CD14-positive monocyte (primary cell): ENCODE data around the gene RAB31. TPM values are rescaled to one million over a fixed set of nuclear protein-coding genes. Genes with fewer than 3 reads are reported as not detected.

Source experiments
- DNase-seq, 3 donors: peaks; one replicate each; pipeline ENCODE4 v3.0.0-alpha.2; 2011 to 2022
- H2AFZ ChIP-seq: 2 replicates; pipeline ENCODE4 v1.6.0; 2012; ENCODE audit warnings: mild to moderate bottlenecking, low read depth, low read length, inconsistent platforms; ENCODE audit not compliant: insufficient read depth, poor library complexity, severe bottlenecking
- H3K27ac ChIP-seq, 2 donors: 1 replicate in 1 of 2; 2 replicates in 1 of 2; pipeline ENCODE4 v1.5.1; 2012 to 2013; ENCODE audit warnings: low read length in 2 of 2, control low read depth in 1 of 2, inconsistent platforms in 1 of 2, low read depth in 1 of 2, mild to moderate bottlenecking in 1 of 2
- H3K27me3 ChIP-seq, 2 donors: one replicate each; pipeline versions ENCODE4 v1.6.0 to v1.6.1; 2011 to 2013; ENCODE audit warnings: low read length in 2 of 2; ENCODE audit not compliant: control insufficient read depth in 2 of 2, insufficient read depth in 2 of 2
- H3K36me3 ChIP-seq, 2 donors: replicated peaks in 1 of 2; 1 replicate in 1 of 2; 2 replicates in 1 of 2; pipeline versions ENCODE4 v1.5.1 to v1.6.1; 2012 to 2013; ENCODE audit warnings: low read length in 2 of 2, control low read depth in 1 of 2, inconsistent platforms in 1 of 2, mild to moderate bottlenecking in 1 of 2; ENCODE audit not compliant: insufficient read depth in 2 of 2, control insufficient read depth in 1 of 2
- H3K4me1 ChIP-seq, 2 donors: 1 replicate in 1 of 2; 2 replicates in 1 of 2; pipeline versions ENCODE4 v1.5.1 to v1.6.1; 2012 to 2013; ENCODE audit warnings: low read length in 2 of 2, control low read depth in 1 of 2, inconsistent platforms in 1 of 2, mild to moderate bottlenecking in 1 of 2, moderate library complexity in 1 of 2; ENCODE audit not compliant: insufficient read depth in 2 of 2, control insufficient read depth in 1 of 2
- H3K4me2 ChIP-seq: replicated peaks from 2 replicates; pipeline ENCODE3; 2012; ENCODE audit warnings: low read length, moderate library complexity, mild to moderate bottlenecking; ENCODE audit not compliant: poor library complexity, severe bottlenecking; ENCODE audit errors: extremely low read depth
- H3K4me3 ChIP-seq, 3 experiments: fragments of 200-600 bp in 1 of 3; sonication (generic) in 1 of 3; replicated peaks in 1 of 3; 1 replicate in 2 of 3; 2 replicates in 1 of 3; pipeline ENCODE4 v1.5.1; 2011 to 2013; ENCODE audit warnings: low read length in 3 of 3, mild to moderate bottlenecking in 3 of 3, control low read depth in 2 of 3, low read depth in 2 of 3, inconsistent platforms in 1 of 3, moderate library complexity in 1 of 3
- H3K79me2 ChIP-seq: 2 replicates; pipeline ENCODE4 v1.6.0; 2012; ENCODE audit warnings: mild to moderate bottlenecking, control low read depth, inconsistent platforms, low read length, moderate library complexity; ENCODE audit not compliant: insufficient read depth
- H3K9ac ChIP-seq: 2 replicates; pipeline ENCODE4 v1.6.0; 2017; ENCODE audit warnings: low read length, mild to moderate bottlenecking; ENCODE audit not compliant: insufficient read depth, poor library complexity, severe bottlenecking
- H3K9me3 ChIP-seq, 2 donors: replicated peaks in 1 of 2; 1 replicate in 1 of 2; 2 replicates in 1 of 2; pipeline versions ENCODE4 v1.5.1 to v1.6.1; 2012 to 2013; ENCODE audit warnings: low read length in 2 of 2, control low read depth in 1 of 2; ENCODE audit not compliant: control insufficient read depth in 1 of 2, insufficient read depth in 1 of 2
- H4K20me1 ChIP-seq: 2 replicates; pipeline ENCODE4 v1.6.0; 2012; ENCODE audit warnings: mild to moderate bottlenecking, low read length, control low read depth, moderate library complexity; ENCODE audit not compliant: insufficient read depth
- H3K27ac Mint-ChIP-seq, 7 donors: one replicate each; pipeline ENCODE4 v1.8.0; 2020; ENCODE audit warnings: mild to moderate bottlenecking in 7 of 7, mixed read lengths in 7 of 7, moderate library complexity in 6 of 7, inconsistent platforms in 2 of 7
- H3K27me3 Mint-ChIP-seq, 3 donors: one replicate each; pipeline ENCODE4 v1.8.0; 2021 to 2022; ENCODE audit warnings: low read depth in 3 of 3, mild to moderate bottlenecking in 3 of 3, mixed read lengths in 3 of 3, moderate library complexity in 3 of 3, inconsistent platforms in 1 of 3
- H3K36me3 Mint-ChIP-seq, 2 donors: one replicate each; pipeline ENCODE4 v1.8.0; 2020; ENCODE audit warnings: mixed read lengths in 2 of 2, inconsistent platforms in 1 of 2, mild to moderate bottlenecking in 1 of 2
- H3K4me1 Mint-ChIP-seq: one replicate; pipeline ENCODE4 v1.8.0; 2020; ENCODE audit warnings: mild to moderate bottlenecking, mixed read lengths
- H3K4me3 Mint-ChIP-seq, 2 donors: one replicate each; pipeline ENCODE4 v1.8.0; 2020; ENCODE audit warnings: mild to moderate bottlenecking in 2 of 2, mixed read lengths in 2 of 2, moderate library complexity in 1 of 2
- H3K9me3 Mint-ChIP-seq, 7 donors: one replicate each; pipeline ENCODE4 v1.8.0; 2020 to 2022; ENCODE audit warnings: mixed read lengths in 7 of 7, mild to moderate bottlenecking in 6 of 7, moderate library complexity in 6 of 7, inconsistent platforms in 2 of 7
- WGBS: methylation state at CpG from one replicate; pipeline ENCODE4 v1.1.5; 2013; ENCODE audit warnings: missing lambda C conversion rate; ENCODE audit not compliant: insufficient coverage; 5-methylcytosine and 5-hydroxymethylcytosine counted together
- intact Hi-C, 2 donors: fragments of 100-400 bp; cut with micrococcal nuclease; formaldehyde crosslinking; loops; one replicate each; pipeline versions ENCODE4 v1.15.0 to v1.15.1; 2023
- polyA plus RNA-seq, 3 donors: library from polyadenylated mRNA; depleted of rRNA in 1 of 3; unstranded in 2 of 3; stranded (reverse) in 1 of 3; fragments of 300-500 nt in 2 of 3; fragments of >200 nt in 1 of 3; fragmentation: Illumina TruSeq in 2 of 3; gene quantifications; 1 replicate in 2 of 3; 2 replicates in 1 of 3; pipeline ENCODE4 v1.2.3, GENCODE V29; 2012 to 2021
- TF ChIP-seq, protein P1 (sequence below): fragments of 200-600 bp; IDR thresholded peaks from one replicate; pipeline ENCODE4 v1.8.0; 2022; ENCODE audit warnings: antibody characterized with exemption, mild to moderate bottlenecking

Gene RAB31
- polyA plus RNA-seq, 3 donors = 106 to 367 (median 348) TPM

DNA sequence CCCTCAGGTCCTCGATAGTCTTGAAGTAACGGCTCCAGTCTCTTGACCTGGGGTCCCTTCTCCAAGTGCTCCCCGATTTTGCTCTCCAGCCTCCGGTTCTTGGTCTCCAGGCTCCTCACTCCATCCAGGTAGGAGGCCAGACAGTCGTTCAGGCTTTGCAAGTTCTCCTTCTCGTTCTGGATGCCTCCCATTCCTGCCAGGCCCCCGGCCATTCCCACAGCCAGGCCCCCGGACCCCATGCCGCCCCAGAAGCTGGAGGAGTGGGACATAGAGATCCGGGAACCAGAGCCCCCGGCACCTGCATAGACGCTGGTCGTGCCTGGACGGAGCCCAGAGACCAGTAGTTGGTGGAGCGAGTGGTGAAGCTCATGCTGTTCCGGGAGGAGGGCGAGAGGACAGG, 29.0 kb upstream of the RAB31 start:
- Mint-ChIP-seq H3K9me3 (peaks cover 0 to 2% (median 0%) of the 10 kb centered on the region in 7 donors), H3K4me3 (no peak overlapping the region), H3K4me1 (peaks cover 15% of the 10 kb centered on the region), H3K27me3 (no peaks in the 10 kb centered on the region), H3K36me3 (no peaks in the 10 kb centered on the region), H3K27ac (no peak overlapping the region)
- no peak for DNase-seq
- 94% methylated on average over 14 of the region's 17 CpGs for WGBS
- no peaks in the 10 kb centered on the region for H3K79me2 ChIP-seq
- no peak overlapping the region for H3K4me2 ChIP-seq
- H4K20me1 ChIP-seq = no peaks in the 10 kb centered on the region
- no peak overlapping the region for H3K4me3 ChIP-seq
- H3K27me3 ChIP-seq = no peaks in the 10 kb centered on the region
- H2AFZ ChIP-seq = no peak overlapping the region
- peaks cover 3 to 4% of the 10 kb centered on the region in 2 donors for H3K4me1 ChIP-seq
- no peaks in the 10 kb centered on the region for H3K9me3 ChIP-seq
- H3K9ac ChIP-seq = no peak overlapping the region
- TF ChIP-seq, protein P1, sequence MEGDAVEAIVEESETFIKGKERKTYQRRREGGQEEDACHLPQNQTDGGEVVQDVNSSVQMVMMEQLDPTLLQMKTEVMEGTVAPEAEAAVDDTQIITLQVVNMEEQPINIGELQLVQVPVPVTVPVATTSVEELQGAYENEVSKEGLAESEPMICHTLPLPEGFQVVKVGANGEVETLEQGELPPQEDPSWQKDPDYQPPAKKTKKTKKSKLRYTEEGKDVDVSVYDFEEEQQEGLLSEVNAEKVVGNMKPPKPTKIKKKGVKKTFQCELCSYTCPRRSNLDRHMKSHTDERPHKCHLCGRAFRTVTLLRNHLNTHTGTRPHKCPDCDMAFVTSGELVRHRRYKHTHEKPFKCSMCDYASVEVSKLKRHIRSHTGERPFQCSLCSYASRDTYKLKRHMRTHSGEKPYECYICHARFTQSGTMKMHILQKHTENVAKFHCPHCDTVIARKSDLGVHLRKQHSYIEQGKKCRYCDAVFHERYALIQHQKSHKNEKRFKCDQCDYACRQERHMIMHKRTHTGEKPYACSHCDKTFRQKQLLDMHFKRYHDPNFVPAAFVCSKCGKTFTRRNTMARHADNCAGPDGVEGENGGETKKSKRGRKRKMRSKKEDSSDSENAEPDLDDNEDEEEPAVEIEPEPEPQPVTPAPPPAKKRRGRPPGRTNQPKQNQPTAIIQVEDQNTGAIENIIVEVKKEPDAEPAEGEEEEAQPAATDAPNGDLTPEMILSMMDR = no peak
- H3K36me3 ChIP-seq = no peaks in the 10 kb centered on the region
- intact Hi-C loops = no loop called here
- no peak overlapping the region for H3K27ac ChIP-seq

DNA sequence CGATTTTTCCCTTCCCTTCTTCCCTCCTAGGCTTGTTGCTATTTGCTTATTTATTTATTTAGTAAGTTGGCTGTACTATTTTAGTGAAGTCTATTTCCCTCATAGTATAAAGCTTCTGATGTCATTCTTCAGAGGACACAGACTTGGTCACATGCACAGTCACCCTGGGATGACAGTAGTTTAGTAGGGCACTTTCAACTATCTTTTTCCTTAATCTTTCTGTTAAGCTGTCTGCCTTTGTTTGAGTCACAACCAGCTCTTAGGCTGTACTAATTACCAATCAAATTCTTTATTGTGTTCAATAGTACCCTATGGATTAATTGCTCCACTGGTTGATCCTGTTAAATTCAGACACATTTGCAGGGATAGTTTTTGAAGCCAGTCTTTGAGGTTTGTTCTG, 26.9 kb upstream of the RAB31 start:
- Histone ChIP-seq H2AFZ (no peak overlapping the region), H3K9ac (no peak overlapping the region), H3K4me2 (no peak overlapping the region), H3K79me2 (no peaks in the 10 kb centered on the region), H3K4me3 (no peak overlapping the region), H3K27me3 (no peaks in the 10 kb centered on the region), H3K9me3 (no peaks in the 10 kb centered on the region), H3K4me1 (peaks cover 20 to 21% of the 10 kb centered on the region in 2 donors), H4K20me1 (no peaks in the 10 kb centered on the region), H3K27ac (no peak overlapping the region), H3K36me3 (no peaks in the 10 kb centered on the region)
- H3K36me3 Mint-ChIP-seq = no peaks in the 10 kb centered on the region
- TF ChIP-seq, protein P1 = no peak
- H3K4me3 Mint-ChIP-seq = no peak overlapping the region
- peaks cover 0 to 2% (median 0%) of the 10 kb centered on the region in 7 donors for H3K9me3 Mint-ChIP-seq
- H3K4me1 Mint-ChIP-seq = peaks cover 32% of the 10 kb centered on the region
- DNase-seq = no peak
- WGBS = no CpG with 5 or more reads among the region's 1 CpG
- intact Hi-C loops = no loop called here
- H3K27me3 Mint-ChIP-seq = peaks cover 0 to 4% (median 2%) of the 10 kb centered on the region in 3 donors
- H3K27ac Mint-ChIP-seq = no peak overlapping the region
